ENCODE data around the gene DMKN.

Gene DMKN

GRCh38 chr19:35528218-35529038 lies 15.0 kb upstream of the DMKN start, which contains the start of gene SBSN:
Gene SBSN, minus strand, starts transcription at chr19:35528311. Its CDS starts 30 bp downstream, at chr19:35528281.
- no peak for DNase-seq
- intact Hi-C loops (cut with DNase I) = no loop called here

- intact Hi-C loops (cut with DNase I) = no loop called here
- DNase-seq = no peak
These were observed 12.4 kb upstream of the DMKN start for GRCh38 chr19:35525873-35526272.

GRCh38 chr19:35524181-35524837 lies 10.9 kb upstream of the DMKN start:
- intact Hi-C loops (cut with DNase I) = no loop called here
- no peak for DNase-seq

GRCh38 chr19:35522745-35523327 lies 9.4 kb upstream of the DMKN start:
- intact Hi-C loops (cut with DNase I) = no loop called here
- no peak for DNase-seq

- DNase-seq = no peak
- intact Hi-C loops (cut with DNase I) = no loop called here
These were observed 7.8 kb upstream of the DMKN start for GRCh38 chr19:35521124-35521743.

- no peak for DNase-seq
- intact Hi-C loops (cut with DNase I) = no loop called here
These were observed 5.8 kb upstream of the DMKN start for GRCh38 chr19:35519291-35519690.

GRCh38 chr19:35518313-35518712 lies 4.9 kb upstream of the DMKN start:
- no peak for DNase-seq
- intact Hi-C loops (cut with DNase I) = no loop called here

- DNase-seq = no peak
- intact Hi-C loops (cut with DNase I) = no loop called here
These were observed 3.9 kb upstream of the DMKN start for GRCh38 chr19:35517342-35517741.

- DNase-seq = no peak
- intact Hi-C loops (cut with DNase I) = no loop called here
These were observed 2.9 kb upstream of the DMKN start for GRCh38 chr19:35516310-35516709.

- intact Hi-C loops (cut with DNase I) = no loop called here
- no peak for DNase-seq
These were observed 897 bp upstream of the DMKN start for GRCh38 chr19:35514282-35514809.

GRCh38 chr19:35512831-35513627 lies 420 bp downstream of the DMKN start:
- no peak for DNase-seq
- intact Hi-C loops (cut with DNase I) = no loop called here

GRCh38 chr19:35511337-35511736 lies 2.1 kb downstream of the DMKN start:
- intact Hi-C loops (cut with DNase I) = loop anchor here (2.0 kb wide), 1 partner anchor 81 kb away; no protein-coding TSS in a partner anchor
- no peak for DNase-seq

GRCh38 chr19:35510626-35510964 lies 2.9 kb downstream of the DMKN start:
- intact Hi-C loops (cut with DNase I) = loop anchor here (2.0 kb wide), 1 partner anchor 82 kb away; no protein-coding TSS in a partner anchor
- no peak for DNase-seq

- intact Hi-C loops (cut with DNase I) = loop anchor here (2.0 kb wide), 1 partner anchor 83 kb away; no protein-coding TSS in a partner anchor
- DNase-seq = peak; percentile 54 to 95 (median 76)
These were observed 3.4 kb downstream of the DMKN start for GRCh38 chr19:35509861-35510625.

GRCh38 chr19:35509018-35509652 lies 4.3 kb downstream of the DMKN start:
- intact Hi-C loops (cut with DNase I) = no loop called here
- DNase-seq = peak in 5 of 10 donors; percentile 15 to 87 (median 31)

- no peak for DNase-seq
- intact Hi-C loops (cut with DNase I) = no loop called here
These were observed 5.3 kb downstream of the DMKN start for GRCh38 chr19:35508129-35508528.

- DNase-seq = peak in 1 of 10 donors; percentile 51
- intact Hi-C loops (cut with DNase I) = no loop called here
These were observed 5.9 kb downstream of the DMKN start for GRCh38 chr19:35507561-35507960.

- intact Hi-C loops (cut with DNase I) = no loop called here
- peak in 1 of 10 donors; percentile 40 for DNase-seq
These were observed 7.4 kb downstream of the DMKN start for GRCh38 chr19:35506011-35506410.

GRCh38 chr19:35502751-35503150 lies 10.7 kb downstream of the DMKN start:
- intact Hi-C loops (cut with DNase I) = no loop called here
- DNase-seq = peak in 1 of 10 donors; percentile 18

Measured in posterior cingulate gyrus (tissue), 11 donors.